Fibroblast of pulmonary artery (primary cell): ENCODE data around the gene BTN2A1.

ENCODE experiments used
- DNase-seq: peaks from one replicate; pipeline ENCODE4 v3.0.0-alpha.2; 2010; ENCODE audit warnings: low read depth
- H3K4me3 ChIP-seq: replicated peaks from 2 replicates; pipeline ENCODE4 v1.5.1; 2011; ENCODE audit warnings: low read depth, mild to moderate bottlenecking, control low read depth, low read length, moderate library complexity
- CTCF ChIP-seq: IDR thresholded peaks from 2 replicates; pipeline ENCODE4 v1.5.1; 2011; ENCODE audit warnings: mild to moderate bottlenecking, control low read depth, low read length, inconsistent platforms; ENCODE audit errors: missing control alignments

The BTN2A1 gene

GRCh38 chr6:26436018-26436417 is 21.7 kb upstream of the BTN2A1 start:
- TF ChIP-seq CTCF: no peak
- no peak overlapping the region for H3K4me3 ChIP-seq
- DNase-seq: no peak

GRCh38 chr6:26437550-26437949 is 20.2 kb upstream of the BTN2A1 start:
- H3K4me3 ChIP-seq: no peak overlapping the region
- no peak for TF ChIP-seq CTCF
- DNase-seq: no peak

GRCh38 chr6:26438000-26438399 is 19.8 kb upstream of the BTN2A1 start:
- H3K4me3 ChIP-seq: no peak overlapping the region
- no peak for DNase-seq
- no peak for TF ChIP-seq CTCF

GRCh38 chr6:26439151-26440125 is 18.3 kb upstream of the BTN2A1 start:
- DNase-seq: no peak
- no peak for TF ChIP-seq CTCF
- H3K4me3 ChIP-seq: peak overlapping the region; percentile 67

GRCh38 chr6:26440977-26441358 is 16.8 kb upstream of the BTN2A1 start:
- no peak for DNase-seq
- no peak for TF ChIP-seq CTCF
- H3K4me3 ChIP-seq: peak overlapping the region; percentile 67

- TF ChIP-seq CTCF: no peak
- no peak overlapping the region for H3K4me3 ChIP-seq
- DNase-seq: no peak
Observed at GRCh38 chr6:26441977-26442376, 15.8 kb upstream of the BTN2A1 start.
